CD4-positive, CD25-positive, alpha-beta regulatory T cell (primary cell): ENCODE measurements around the gene MYPN. TPM values are rescaled to one million over a fixed set of nuclear protein-coding genes. Genes with fewer than 3 reads are reported as not detected.

Experiments
- ATAC-seq, 2 donors: fragments of 150-1000 bp; cut with Tn5 transposase; one replicate each; pipeline ENCODE4 v1.10.0; 2021; ENCODE audit warnings: low read depth in 2 of 2, moderate number of reproducible peaks in 2 of 2, moderate library complexity in 1 of 2
- DNase-seq, 3 donors: peaks; one replicate each; pipeline versions ENCODE4 v3.0.0 to v3.0.0-alpha.2; 2012 to 2022; ENCODE audit warnings: mixed read lengths in 1 of 3
- H3K27ac ChIP-seq: one replicate; pipeline ENCODE4 v1.7.0; 2013; ENCODE audit warnings: mild to moderate bottlenecking, low read length; ENCODE audit not compliant: insufficient read depth, poor library complexity, severe bottlenecking
- H3K27me3 ChIP-seq: one replicate; pipeline ENCODE4 v1.7.0; 2013; ENCODE audit warnings: low read length; ENCODE audit not compliant: control insufficient read depth, insufficient read depth
- H3K36me3 ChIP-seq: one replicate; pipeline ENCODE4 v1.7.0; 2013; ENCODE audit warnings: mild to moderate bottlenecking, low read length, moderate library complexity; ENCODE audit not compliant: control insufficient read depth, insufficient read depth
- H3K4me1 ChIP-seq: 2 replicates; pipeline ENCODE4 v1.7.0; 2013; ENCODE audit warnings: mild to moderate bottlenecking, low read length; ENCODE audit not compliant: insufficient read depth, control insufficient read depth, poor library complexity, severe bottlenecking
- H3K4me3 ChIP-seq: one replicate; pipeline ENCODE4 v1.7.0; 2013; ENCODE audit warnings: low read depth, mild to moderate bottlenecking, low read length, moderate library complexity
- H3K9me3 ChIP-seq, 2 experiments: 1 replicate in 1 of 2; 2 replicates in 1 of 2; pipeline ENCODE4 v1.7.0; 2013; ENCODE audit warnings: low read length in 2 of 2, mild to moderate bottlenecking in 1 of 2, moderate library complexity in 1 of 2; ENCODE audit not compliant: control insufficient read depth in 2 of 2
- H3K27ac Mint-ChIP-seq, 3 donors: one replicate each; pipeline ENCODE4 v1.8.0; 2020 to 2022; ENCODE audit warnings: mild to moderate bottlenecking in 3 of 3, mixed read lengths in 3 of 3, moderate library complexity in 2 of 3
- H3K27me3 Mint-ChIP-seq: one replicate; pipeline ENCODE4 v1.8.0; 2022; ENCODE audit warnings: mild to moderate bottlenecking, mixed read lengths
- H3K36me3 Mint-ChIP-seq: one replicate; pipeline ENCODE4 v1.8.0; 2020; ENCODE audit warnings: mixed read lengths
- H3K4me1 Mint-ChIP-seq, 4 donors: one replicate each; pipeline ENCODE4 v1.8.0; 2020 to 2022; ENCODE audit warnings: mixed read lengths in 4 of 4, mild to moderate bottlenecking in 1 of 4
- H3K4me3 Mint-ChIP-seq, 4 donors: one replicate each; pipeline ENCODE4 v1.8.0; 2020 to 2022; ENCODE audit warnings: mild to moderate bottlenecking in 4 of 4, mixed read lengths in 4 of 4, moderate library complexity in 3 of 4
- H3K9me3 Mint-ChIP-seq, 7 donors: one replicate each; pipeline ENCODE4 v1.8.0; 2020 to 2022; ENCODE audit warnings: mixed read lengths in 7 of 7, mild to moderate bottlenecking in 3 of 7, moderate library complexity in 2 of 7
- polyA plus RNA-seq, 4 donors: library from polyadenylated mRNA; unstranded; fragments of 300-500 nt; fragmentation: Illumina TruSeq; gene quantifications; one replicate each; pipeline ENCODE4 v1.2.3, GENCODE V29; 2021
- total RNA-seq: library from RNA; stranded (reverse); gene quantifications from one replicate; pipeline ENCODE4 v1.2.3, GENCODE V29; 2022

The MYPN gene
- total and polyA plus RNA-seq, 5 donors from 2014 or later = not detected

DNA sequence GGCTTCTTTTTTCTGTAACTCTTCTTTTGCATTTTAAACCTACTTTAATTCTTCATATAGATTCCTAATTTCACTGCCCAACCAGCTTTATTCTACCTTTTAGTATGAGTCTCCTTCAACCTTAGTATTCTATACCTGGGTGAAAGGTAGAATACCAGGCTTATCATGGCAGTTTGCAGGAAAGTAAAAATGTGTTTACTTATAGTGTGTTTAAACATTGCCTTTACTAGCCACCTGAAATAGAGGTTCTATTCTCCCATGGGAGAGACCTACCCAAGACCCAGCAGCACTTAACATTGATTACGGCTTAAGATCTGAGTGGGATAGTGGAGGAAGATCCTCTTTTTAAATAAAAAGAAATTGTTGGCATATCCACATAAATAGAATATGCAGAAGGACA, 1.6 kb upstream of the MYPN start:
- Histone ChIP-seq H3K9me3 (no peaks in the 10 kb centered on the region), H3K4me1 (no peaks in the 10 kb centered on the region), H3K36me3 (no peaks in the 10 kb centered on the region), H3K4me3 (no peak overlapping the region), H3K27me3 (peaks cover 3% of the 10 kb centered on the region), H3K27ac (no peak overlapping the region)
- H3K27me3 Mint-ChIP-seq = peaks cover 46% of the 10 kb centered on the region
- peaks cover 0 to 1% (median 0%) of the 10 kb centered on the region in 7 donors for H3K9me3 Mint-ChIP-seq
- no peak for ATAC-seq
- no peak for DNase-seq
- no peak overlapping the region for H3K27ac Mint-ChIP-seq
- H3K4me3 Mint-ChIP-seq = no peak overlapping the region
- H3K4me1 Mint-ChIP-seq = peaks cover 0 to 6% (median 0%) of the 10 kb centered on the region in 4 donors
- no peaks in the 10 kb centered on the region for H3K36me3 Mint-ChIP-seq

DNA sequence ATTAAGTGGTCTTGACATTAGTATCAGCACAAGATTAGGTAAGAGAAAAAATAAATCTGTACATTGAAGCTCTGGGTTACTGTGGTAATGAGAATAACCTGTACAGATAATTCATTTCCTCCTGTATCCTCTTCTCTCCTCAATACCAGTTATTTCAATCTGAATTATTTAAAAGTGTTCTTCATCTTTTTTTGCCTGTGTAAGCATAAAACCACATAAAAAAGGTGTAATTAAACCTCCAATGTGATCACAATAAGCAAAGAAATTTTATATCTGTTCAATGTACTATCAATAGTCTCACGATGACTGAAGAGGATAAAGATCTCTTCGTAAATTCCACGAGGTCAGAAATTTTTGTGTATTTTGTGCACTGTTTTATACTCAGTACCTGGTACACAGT, 1.2 kb upstream of the MYPN start:
- H3K4me1 Mint-ChIP-seq = peaks cover 0 to 6% (median 0%) of the 10 kb centered on the region in 4 donors
- Histone ChIP-seq H3K9me3 (no peaks in the 10 kb centered on the region), H3K4me3 (no peak overlapping the region), H3K27ac (no peak overlapping the region), H3K4me1 (no peaks in the 10 kb centered on the region), H3K36me3 (no peaks in the 10 kb centered on the region), H3K27me3 (peaks cover 3% of the 10 kb centered on the region)
- no peaks in the 10 kb centered on the region for H3K36me3 Mint-ChIP-seq
- H3K27ac Mint-ChIP-seq = no peak overlapping the region
- peaks cover 50% of the 10 kb centered on the region for H3K27me3 Mint-ChIP-seq
- H3K4me3 Mint-ChIP-seq = no peak overlapping the region
- H3K9me3 Mint-ChIP-seq = peaks cover 0 to 1% (median 0%) of the 10 kb centered on the region in 7 donors
- DNase-seq (no peak), ATAC-seq (no peak)

DNA sequence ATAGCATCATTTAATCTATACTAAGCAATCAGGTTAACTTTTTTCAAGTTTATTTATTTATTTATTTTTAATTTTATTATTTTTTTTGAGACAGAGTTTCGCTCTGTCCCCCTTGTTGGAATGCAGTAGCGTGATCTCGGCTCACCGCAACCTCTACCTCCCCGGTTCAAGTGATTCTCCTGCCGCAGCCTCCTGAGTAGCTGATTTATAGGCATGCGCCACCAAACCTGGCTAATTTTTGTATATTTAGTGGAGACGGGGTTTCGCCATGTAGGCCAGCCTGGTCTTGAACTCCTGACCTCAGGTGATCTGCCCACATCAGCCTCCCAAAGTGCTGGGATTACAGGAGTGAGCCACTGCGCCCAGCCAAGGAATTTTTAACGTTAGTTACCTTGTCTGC, 635 bp upstream of the MYPN start:
- Mint-ChIP-seq H3K36me3 (no peaks in the 10 kb centered on the region), H3K4me1 (peaks cover 0 to 6% (median 0%) of the 10 kb centered on the region in 4 donors), H3K27ac (no peak overlapping the region), H3K4me3 (no peak overlapping the region), H3K9me3 (peaks cover 0 to 1% (median 0%) of the 10 kb centered on the region in 7 donors), H3K27me3 (peaks cover 54% of the 10 kb centered on the region)
- no peak for DNase-seq
- ATAC-seq = no peak
- no peak overlapping the region for H3K4me3 ChIP-seq
- H3K27ac ChIP-seq = no peak overlapping the region
- no peaks in the 10 kb centered on the region for H3K4me1 ChIP-seq
- H3K9me3 ChIP-seq = no peaks in the 10 kb centered on the region
- H3K27me3 ChIP-seq = peaks cover 3% of the 10 kb centered on the region
- H3K36me3 ChIP-seq = no peaks in the 10 kb centered on the region

DNA sequence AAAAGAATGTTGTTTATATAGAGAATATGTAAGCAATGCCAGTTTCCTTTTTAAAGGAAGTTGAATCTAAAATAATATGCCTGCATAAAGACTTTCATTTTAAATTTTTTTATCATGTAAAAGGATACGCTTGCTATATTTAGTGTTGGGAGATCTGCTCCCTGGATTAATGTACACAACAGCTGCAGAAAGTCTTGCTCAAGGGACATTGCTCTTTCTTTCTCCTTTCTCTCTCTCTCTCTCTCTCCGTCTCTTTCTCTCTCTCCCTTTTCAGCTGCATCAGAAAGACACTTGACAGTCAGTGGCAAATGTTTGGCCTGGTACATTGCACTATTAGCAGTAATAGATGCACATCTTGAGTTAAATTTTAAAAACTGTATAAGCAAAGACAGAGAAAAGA, 739 bp downstream of the MYPN start:
- H3K27me3 Mint-ChIP-seq = peaks cover 48% of the 10 kb centered on the region
- no peak overlapping the region for H3K4me3 ChIP-seq
- peaks cover 0 to 6% (median 0%) of the 10 kb centered on the region in 4 donors for H3K4me1 Mint-ChIP-seq
- ATAC-seq (no peak), DNase-seq (no peak)
- no peak overlapping the region for H3K4me3 Mint-ChIP-seq
- no peaks in the 10 kb centered on the region for H3K36me3 Mint-ChIP-seq
- H3K27ac Mint-ChIP-seq = no peak overlapping the region
- peaks cover 0 to 1% (median 0%) of the 10 kb centered on the region in 7 donors for H3K9me3 Mint-ChIP-seq
- H3K36me3 ChIP-seq = no peaks in the 10 kb centered on the region
- H3K4me1 ChIP-seq = no peaks in the 10 kb centered on the region
- no peaks in the 10 kb centered on the region for H3K9me3 ChIP-seq
- no peaks in the 10 kb centered on the region for H3K27me3 ChIP-seq
- H3K27ac ChIP-seq = no peak overlapping the region

DNA sequence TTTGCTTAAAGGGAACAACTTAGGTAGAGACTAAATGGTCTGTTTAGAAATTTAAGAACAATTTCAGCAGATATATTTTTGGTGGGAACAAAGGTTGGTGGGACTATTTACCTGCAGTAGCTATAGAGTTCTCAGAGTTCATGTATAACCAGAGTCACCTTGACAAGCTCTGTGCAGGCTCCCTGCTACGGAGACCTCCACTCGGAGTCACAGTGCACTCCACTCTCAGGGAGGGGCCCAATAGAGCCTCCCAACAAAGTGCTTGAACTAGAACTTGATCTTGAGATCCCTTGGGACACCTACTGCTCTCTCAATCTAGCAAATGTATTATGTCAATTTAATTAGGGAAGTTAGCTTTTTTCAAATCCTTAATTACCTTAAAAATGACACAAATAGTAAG, 2.3 kb downstream of the MYPN start:
- DNase-seq (no peak), ATAC-seq (no peak)
- Histone ChIP-seq H3K4me1 (no peaks in the 10 kb centered on the region), H3K9me3 (no peaks in the 10 kb centered on the region), H3K4me3 (no peak overlapping the region), H3K27me3 (no peaks in the 10 kb centered on the region), H3K36me3 (no peaks in the 10 kb centered on the region), H3K27ac (no peak overlapping the region)
- Mint-ChIP-seq H3K27me3 (peaks cover 49% of the 10 kb centered on the region), H3K9me3 (peaks cover 0 to 1% (median 0%) of the 10 kb centered on the region in 7 donors), H3K27ac (no peak overlapping the region), H3K4me1 (peaks cover 0 to 4% (median 0%) of the 10 kb centered on the region in 4 donors), H3K4me3 (no peak overlapping the region), H3K36me3 (no peaks in the 10 kb centered on the region)

DNA sequence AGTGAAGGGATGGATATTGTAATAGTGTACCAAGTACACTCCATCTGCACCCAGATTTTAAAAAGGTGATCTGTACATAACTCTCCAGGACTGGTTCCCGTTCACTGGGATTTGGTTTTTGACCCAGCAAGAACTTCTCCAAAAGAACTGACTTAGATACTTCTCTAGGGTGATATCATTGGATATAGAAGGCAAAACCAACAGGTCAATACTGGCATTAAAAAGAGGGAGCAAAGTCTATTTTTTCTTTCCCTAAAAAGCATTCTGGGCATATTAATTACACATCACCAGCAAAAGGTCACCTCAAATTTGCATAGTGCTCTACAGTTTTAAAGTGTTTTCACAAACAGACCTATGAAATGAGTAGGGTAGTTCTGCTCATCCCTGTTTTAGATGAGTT, 3.5 kb downstream of the MYPN start:
- H3K9me3 Mint-ChIP-seq = peaks cover 0 to 1% (median 0%) of the 10 kb centered on the region in 7 donors
- peaks cover 42% of the 10 kb centered on the region for H3K27me3 Mint-ChIP-seq
- no peaks in the 10 kb centered on the region for H3K4me1 ChIP-seq
- DNase-seq (no peak), ATAC-seq (no peak)
- H3K27me3 ChIP-seq = peaks cover 3% of the 10 kb centered on the region
- no peak overlapping the region for H3K27ac ChIP-seq
- H3K9me3 ChIP-seq = no peaks in the 10 kb centered on the region
- no peak overlapping the region for H3K4me3 Mint-ChIP-seq
- no peaks in the 10 kb centered on the region for H3K36me3 ChIP-seq
- peaks cover 0 to 4% (median 0%) of the 10 kb centered on the region in 4 donors for H3K4me1 Mint-ChIP-seq
- no peaks in the 10 kb centered on the region for H3K36me3 Mint-ChIP-seq
- no peak overlapping the region for H3K4me3 ChIP-seq
- H3K27ac Mint-ChIP-seq = no peak overlapping the region

DNA sequence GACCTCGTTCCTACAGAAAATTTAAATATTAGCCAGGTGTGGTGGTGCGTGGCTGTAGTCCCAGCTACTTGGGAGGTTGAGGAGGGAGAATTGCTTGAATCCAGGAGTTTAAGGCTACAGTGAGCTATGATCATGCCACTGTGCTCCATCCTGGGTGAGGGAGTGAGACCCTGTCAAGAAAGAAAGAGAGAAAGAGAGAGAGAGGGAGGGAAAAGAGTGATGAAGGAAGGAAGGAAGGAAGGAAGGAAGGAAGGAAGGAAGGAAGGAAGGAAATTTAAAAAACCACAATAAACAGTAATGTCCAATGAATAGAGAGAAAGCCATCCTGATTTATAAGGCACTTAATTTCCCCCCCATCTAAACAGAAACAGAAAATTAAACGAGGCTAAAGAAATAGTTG, 9.4 kb downstream of the MYPN start:
- no peaks in the 10 kb centered on the region for H3K9me3 ChIP-seq
- H3K36me3 Mint-ChIP-seq = no peaks in the 10 kb centered on the region
- peaks cover 0 to 4% (median 0%) of the 10 kb centered on the region in 4 donors for H3K4me1 Mint-ChIP-seq
- H3K27ac ChIP-seq = no peak overlapping the region
- peak overlapping the region in 1 of 3 donors; percentile 13 for H3K27ac Mint-ChIP-seq
- H3K4me3 ChIP-seq = no peak overlapping the region
- no peaks in the 10 kb centered on the region for H3K36me3 ChIP-seq
- no peaks in the 10 kb centered on the region for H3K4me1 ChIP-seq
- DNase-seq (no peak), ATAC-seq (no peak)
- peaks cover 18% of the 10 kb centered on the region for H3K27me3 Mint-ChIP-seq
- H3K4me3 Mint-ChIP-seq = no peak overlapping the region
- H3K9me3 Mint-ChIP-seq = peaks cover 0 to 1% (median 0%) of the 10 kb centered on the region in 7 donors
- peaks cover 5% of the 10 kb centered on the region for H3K27me3 ChIP-seq

DNA sequence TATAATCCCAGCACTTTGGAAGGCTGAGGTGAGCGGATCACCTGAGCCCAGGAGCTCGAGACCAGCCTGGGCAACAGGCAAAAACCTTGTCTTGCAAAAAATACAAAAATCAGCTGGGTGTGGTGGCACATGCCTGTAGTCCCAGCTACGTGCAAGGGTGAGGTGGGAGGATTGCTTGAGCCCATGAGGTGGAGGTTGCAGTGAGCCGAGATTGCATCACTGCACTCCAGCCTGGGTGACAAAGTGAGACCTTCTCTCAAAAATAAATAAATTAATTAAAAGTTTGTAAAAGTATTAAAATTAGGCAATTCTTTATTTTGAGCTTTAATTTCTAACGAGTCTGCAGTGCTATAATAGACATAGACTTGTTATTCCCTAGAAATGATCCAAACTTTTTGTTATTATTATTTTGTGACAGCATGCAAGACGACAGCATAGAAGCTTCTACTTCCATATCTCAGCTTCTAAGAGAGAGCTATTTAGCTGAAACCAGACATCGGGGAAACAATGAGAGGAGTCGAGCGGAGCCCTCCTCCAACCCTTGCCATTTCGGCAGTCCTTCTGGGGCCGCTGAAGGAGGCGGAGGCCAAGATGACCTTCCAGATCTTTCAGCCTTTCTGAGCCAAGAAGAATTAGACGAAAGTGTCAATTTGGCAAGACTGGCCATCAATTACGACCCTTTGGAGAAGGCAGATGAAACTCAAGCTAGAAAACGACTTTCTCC, 11.9 kb downstream of the MYPN start:
- Histone ChIP-seq H3K4me3 (no peak overlapping the region), H3K27me3 (peaks cover 11% of the 10 kb centered on the region), H3K4me1 (no peaks in the 10 kb centered on the region), H3K9me3 (no peaks in the 10 kb centered on the region), H3K36me3 (no peaks in the 10 kb centered on the region), H3K27ac (no peak overlapping the region)
- Mint-ChIP-seq H3K27ac (no peak overlapping the region), H3K36me3 (no peaks in the 10 kb centered on the region), H3K9me3 (peaks cover 0 to 1% (median 0%) of the 10 kb centered on the region in 7 donors), H3K27me3 (peaks cover 16% of the 10 kb centered on the region), H3K4me3 (no peak overlapping the region), H3K4me1 (no peaks in the 10 kb centered on the region)
- no peak for DNase-seq
- no peak for ATAC-seq
